ENCODE measurements around the gene PDPK1.
"Not testable (repeated sequence)": the region's sequence is repeated elsewhere in the genome, so short reads cannot be mapped to it uniquely, and the experiment has no call there.

PDPK1 gene

DNA sequence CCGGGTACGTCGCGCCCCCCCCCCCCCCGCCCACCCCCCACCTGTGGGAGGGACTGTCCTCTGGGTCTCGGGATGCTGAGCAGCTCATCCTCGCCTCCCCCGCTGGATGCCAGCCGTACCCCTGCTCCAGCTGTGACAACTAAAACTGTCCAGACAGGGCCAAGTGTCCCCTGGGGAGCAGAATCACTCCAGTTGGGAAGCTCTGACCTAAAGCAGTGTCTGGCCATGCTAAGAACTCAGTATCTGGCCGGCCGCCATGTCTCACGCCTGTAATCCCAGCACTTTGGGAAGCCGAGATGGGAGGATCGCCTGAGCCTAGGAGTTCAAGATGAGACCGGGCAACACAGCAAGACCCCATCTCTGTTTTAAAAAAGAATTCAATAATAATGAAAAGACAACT lies 83.0 kb downstream of the PDPK1 start:
- DNase-seq: not testable (repeated sequence)

DNA sequence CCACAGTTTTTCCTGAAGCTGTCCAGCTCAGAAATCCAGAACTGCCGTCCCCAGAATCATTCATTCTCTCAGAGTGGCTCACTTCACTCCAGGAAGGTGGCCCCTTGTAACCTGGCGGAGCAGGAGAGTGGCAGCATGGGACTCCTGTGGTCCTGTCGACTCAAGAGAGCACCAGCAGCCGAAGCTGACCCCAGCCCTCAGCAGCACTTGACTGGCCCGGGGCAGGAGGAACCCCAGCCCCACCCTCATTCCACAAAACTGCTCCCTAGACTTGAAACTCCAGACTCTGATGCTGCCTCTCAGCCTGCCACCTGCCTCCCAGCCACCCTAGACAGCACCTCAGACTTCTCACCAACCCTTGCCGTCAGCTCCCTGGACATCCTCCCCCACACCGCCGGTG lies 83.6 kb downstream of the PDPK1 start:
- not testable (repeated sequence) for DNase-seq

DNA sequence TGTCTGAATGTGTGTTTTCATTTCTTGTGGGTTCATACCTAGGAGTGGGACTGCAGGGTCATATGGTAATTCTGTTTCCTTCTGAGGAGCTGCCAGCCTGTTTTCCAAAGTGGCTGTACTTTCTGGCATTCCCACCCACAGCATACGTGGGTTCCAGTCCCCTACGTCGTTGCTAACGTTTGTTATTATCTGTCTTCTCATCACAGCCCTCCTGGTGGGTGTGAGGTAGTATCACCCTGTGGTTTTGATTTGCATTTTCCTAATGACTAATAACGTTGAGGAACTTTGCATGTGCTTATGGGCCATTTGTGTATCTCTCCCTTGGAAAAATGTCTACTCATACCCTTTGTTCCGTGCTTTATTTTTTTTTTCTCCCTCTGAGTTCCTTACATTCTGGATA lies 89.3 kb downstream of the PDPK1 start:
- DNase-seq: not testable (repeated sequence)

DNA sequence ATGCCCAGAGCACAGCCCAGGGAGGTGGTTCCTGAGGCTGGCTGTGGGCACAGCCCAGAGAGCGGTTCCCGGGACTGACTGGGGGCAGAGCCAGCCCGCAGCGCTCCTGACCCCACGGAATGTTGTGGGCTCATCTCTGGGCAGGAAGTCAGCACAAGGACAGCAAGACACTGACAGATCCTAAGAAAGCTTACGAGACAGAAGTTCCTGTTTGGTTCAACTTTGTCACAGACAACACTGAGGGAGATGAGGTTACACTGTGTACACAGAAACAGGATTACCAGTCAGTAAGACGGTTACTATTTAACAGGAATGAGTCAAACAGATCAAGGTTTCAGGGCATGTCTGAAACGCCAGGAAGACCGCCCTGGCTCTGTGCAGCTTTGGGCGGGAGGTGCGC lies 93.4 kb downstream of the PDPK1 start:
- not testable (repeated sequence) for DNase-seq

DNA sequence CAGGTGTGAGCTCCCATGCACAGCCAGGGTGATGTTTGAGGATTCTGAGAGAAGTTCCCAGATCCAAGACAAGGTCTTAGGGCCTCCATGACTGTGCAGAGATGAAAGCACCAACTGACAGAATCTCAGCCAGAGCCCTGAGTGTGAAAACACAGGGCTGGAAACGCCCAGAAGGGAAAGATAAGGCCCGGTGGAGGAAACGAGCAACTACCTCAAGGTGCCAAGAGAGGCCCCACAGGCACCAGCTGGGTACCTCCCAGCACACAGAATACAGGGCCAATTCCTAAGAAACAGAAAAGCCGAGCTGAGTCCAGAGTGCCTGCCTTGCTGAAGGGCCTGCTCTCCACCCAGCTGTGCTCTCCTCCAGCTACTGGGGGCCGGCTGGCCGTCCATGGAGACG lies 94.5 kb downstream of the PDPK1 start:
- not testable (repeated sequence) for DNase-seq

DNA sequence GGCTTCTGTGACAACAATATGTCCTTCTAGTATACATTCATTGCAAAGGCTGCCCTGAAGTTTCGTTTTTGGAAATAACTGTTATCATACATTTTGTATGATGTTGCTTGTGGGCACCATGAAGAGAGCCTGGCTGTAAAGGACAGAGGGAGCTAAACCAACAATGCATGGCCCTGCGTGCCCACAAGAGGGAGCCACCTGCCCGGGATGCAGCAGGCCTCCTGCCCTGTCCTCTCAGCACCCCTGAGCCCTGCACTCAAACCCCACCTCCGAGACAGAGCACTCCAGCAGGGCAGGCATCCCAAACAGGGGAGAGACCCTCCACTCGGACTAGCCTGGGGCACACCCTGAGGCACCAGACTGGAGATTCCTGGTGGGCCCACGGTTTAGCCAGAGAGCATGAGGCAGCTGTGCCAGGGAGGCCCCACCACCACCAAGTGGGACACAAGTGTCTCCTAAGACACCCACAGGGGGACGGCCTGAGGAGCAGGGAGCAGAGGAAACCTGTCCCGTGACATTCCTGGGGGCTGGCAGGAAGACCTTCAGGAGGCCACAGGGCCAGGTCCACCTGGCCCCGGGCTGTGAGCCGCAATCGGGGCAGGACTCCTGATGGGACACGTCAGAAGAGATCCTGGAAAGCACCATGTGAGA lies 101.4 kb downstream of the PDPK1 start:
- not testable (repeated sequence) for DNase-seq

DNA sequence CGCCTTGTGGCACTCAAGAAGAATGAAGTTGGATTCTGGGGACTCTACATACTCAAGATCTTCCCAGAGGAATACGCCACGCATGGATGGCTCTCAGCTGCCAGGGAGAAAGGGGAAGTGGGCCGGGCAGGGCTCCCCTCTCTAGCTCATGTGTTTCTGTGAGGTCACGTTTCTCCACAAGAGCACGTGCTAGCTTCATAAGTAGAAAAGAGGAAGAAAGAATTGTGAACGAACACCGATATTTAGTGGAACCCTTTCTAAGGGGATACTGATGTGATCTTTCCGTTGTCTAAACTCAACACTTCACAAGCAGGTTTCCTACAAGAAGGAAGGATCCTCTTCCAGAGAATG lies 101.9 kb downstream of the PDPK1 start:
- DNase-seq: not testable (repeated sequence)

DNA sequence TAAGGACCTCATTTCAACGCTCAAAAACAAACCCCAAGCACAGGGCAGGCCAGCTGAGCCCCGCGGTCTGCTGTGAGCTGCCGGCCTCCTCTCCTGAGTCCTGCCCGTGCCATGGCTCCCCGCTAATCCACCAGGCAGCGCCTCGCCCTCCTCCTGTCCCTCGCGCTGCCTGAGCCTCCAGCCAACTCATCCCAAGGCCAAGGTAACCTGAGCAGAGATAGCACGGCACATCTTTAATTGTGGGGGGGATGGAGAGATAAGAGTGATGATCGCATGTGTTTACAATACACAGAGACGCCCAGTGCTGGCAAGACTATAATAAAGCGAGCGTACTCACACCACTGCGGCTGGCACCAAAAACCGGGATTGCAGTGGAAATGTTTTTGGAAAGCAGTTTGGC lies 104.7 kb downstream of the PDPK1 start:
- DNase-seq: not testable (repeated sequence)

DNA sequence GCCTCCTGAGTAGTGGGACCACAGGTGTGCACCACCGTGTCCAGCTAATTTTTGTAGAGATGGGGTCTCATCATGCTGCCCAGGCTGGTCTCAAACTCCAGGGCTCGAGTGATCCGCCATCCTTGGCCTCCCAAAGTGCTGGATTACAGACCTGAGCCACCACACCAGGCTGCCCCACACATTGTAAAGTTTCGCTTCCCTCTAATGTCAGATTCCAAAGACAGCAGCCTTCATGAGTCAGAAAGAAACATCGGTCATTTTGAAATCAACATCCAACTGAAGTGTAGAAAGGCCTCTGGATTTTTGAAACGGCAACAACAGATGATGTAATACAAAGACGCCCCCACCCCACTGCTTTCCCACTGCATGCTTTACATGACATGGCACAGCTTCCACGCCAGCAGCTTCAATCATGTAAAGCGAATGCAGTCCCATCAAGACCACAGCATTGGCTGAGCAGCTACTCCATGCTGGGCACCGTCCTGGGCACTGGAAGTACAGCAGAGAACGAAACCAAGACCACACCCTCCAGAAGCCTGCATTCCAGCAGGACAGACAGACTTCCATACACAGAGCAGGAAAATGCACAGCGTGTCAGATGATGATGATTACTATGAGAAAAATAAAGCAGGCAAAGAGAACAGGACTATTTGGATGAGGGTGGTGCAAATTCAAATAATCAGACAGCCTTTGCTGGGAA lies 107.1 kb downstream of the PDPK1 start:
- not testable (repeated sequence) for DNase-seq

DNA sequence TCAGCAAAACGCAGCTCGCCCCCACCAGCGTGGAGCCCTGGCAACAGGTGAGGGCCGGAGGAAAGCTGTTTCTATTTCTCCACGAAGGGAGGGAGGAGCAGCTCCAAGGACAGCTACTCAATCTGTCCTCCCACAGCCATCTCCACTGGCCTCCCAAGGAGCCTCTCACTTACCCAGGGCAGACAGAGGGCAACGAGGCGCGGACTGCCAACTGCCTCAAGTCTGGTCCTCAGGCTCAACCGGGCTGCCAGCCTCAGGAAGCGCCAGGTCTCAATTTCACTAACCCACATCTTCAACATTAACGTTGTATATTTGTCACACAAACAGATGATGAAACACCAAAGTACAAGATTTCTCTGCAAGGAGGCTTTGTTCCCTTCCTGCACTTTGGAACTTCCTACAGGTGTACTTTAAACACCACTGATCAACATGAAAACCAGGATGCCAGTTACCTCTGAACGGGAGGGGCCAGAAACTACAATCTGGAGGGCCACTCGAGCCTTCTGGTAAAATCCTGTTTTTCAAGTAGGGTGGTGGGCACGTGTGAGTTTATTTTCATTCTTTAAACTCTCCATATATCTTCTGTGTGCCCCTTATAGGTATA lies 113.5 kb downstream of the PDPK1 start:
- DNase-seq: not testable (repeated sequence)
